Hepatocyte (in vitro differentiated cells): Measurements from ENCODE around the gene SGPL1. TPM values are rescaled to one million over a fixed set of nuclear protein-coding genes. Genes with fewer than 3 reads are reported as not detected.

Experiments
- DNase-seq: peaks from one replicate; pipeline ENCODE4 v3.0.0-alpha.2; 2016; ENCODE audit warnings: low spot score
- H2AFZ ChIP-seq: fragments of 200-600 bp; sonication (generic); 2 replicates; pipeline ENCODE4 v1.6.0; 2016; ENCODE audit warnings: antibody characterized with exemption, mild to moderate bottlenecking
- H3K27ac ChIP-seq: fragments of 200-600 bp; sonication (generic); 2 replicates; pipeline ENCODE4 v1.5.1; 2016; ENCODE audit warnings: mild to moderate bottlenecking
- H3K27me3 ChIP-seq: fragments of 200-600 bp; sonication (generic); 2 replicates; pipeline ENCODE4 v1.6.1; 2016
- H3K36me3 ChIP-seq: fragments of 200-600 bp; sonication (generic); replicated peaks from 2 replicates; pipeline ENCODE4 v1.5.1; 2016; ENCODE audit warnings: low read depth; ENCODE audit not compliant: insufficient read depth
- H3K4me1 ChIP-seq: fragments of 200-600 bp; sonication (generic); 2 replicates; pipeline ENCODE4 v1.5.1; 2016; ENCODE audit warnings: mild to moderate bottlenecking, moderate library complexity; ENCODE audit not compliant: insufficient read depth
- H3K4me2 ChIP-seq: fragments of 200-600 bp; sonication (generic); 2 replicates; pipeline ENCODE4 v1.6.0; 2016
- H3K4me3 ChIP-seq: fragments of 200-600 bp; sonication (generic); 2 replicates; pipeline ENCODE4 v1.5.1; 2016; ENCODE audit warnings: mild to moderate bottlenecking
- H3K79me2 ChIP-seq: fragments of 200-600 bp; sonication (generic); 2 replicates; pipeline ENCODE4 v1.6.0; 2017; ENCODE audit warnings: mild to moderate bottlenecking
- H3K9me2 ChIP-seq: fragments of 200-600 bp; sonication (generic); replicated peaks from 2 replicates; pipeline ENCODE4 v1.6.0; 2017; ENCODE audit warnings: mild to moderate bottlenecking; ENCODE audit not compliant: insufficient read depth
- H3K9me3 ChIP-seq: fragments of 200-600 bp; sonication (generic); 2 replicates; pipeline ENCODE4 v1.5.1; 2016; ENCODE audit warnings: low read depth, mild to moderate bottlenecking
- H4K20me1 ChIP-seq: fragments of 200-600 bp; sonication (generic); 2 replicates; pipeline ENCODE4 v1.6.0; 2016; ENCODE audit warnings: mild to moderate bottlenecking; ENCODE audit not compliant: insufficient read depth, poor library complexity, severe bottlenecking
- EZH2 ChIP-seq: fragments of 200-600 bp; sonication (generic); IDR thresholded peaks from 2 replicates; pipeline ENCODE4 v1.6.1; 2016; ENCODE audit warnings: antibody characterized with exemption, mild to moderate bottlenecking, borderline replicate concordance
- EZH2phosphoT487 ChIP-seq: fragments of 200-600 bp; sonication (generic); IDR thresholded peaks from one replicate; pipeline ENCODE4 v1.6.1; 2018; ENCODE audit warnings: antibody characterized with exemption, mild to moderate bottlenecking, low read depth, moderate library complexity; ENCODE audit not compliant: unreplicated experiment, severe bottlenecking
- WGBS: methylation state at CpG from one replicate; pipeline ENCODE4 v1.1.6; 2016; ENCODE audit warnings: low lambda C conversion rate; ENCODE audit errors: missing lambda C conversion rate; 5-methylcytosine and 5-hydroxymethylcytosine counted together
- polyA plus RNA-seq: library from polyadenylated mRNA; unstranded; fragments of >200 nt; fragmentation: Nextera tagmentation; extraction: Ambion mirVana; gene quantifications from 2 replicates; pipeline ENCODE4 v1.2.1, GENCODE V29; 2016
- small RNA-seq: library from RNA; depleted of rRNA; stranded (forward); fragments of <200 nt; gene quantifications from one replicate; pipeline ENCODE3, GENCODE V24; 2014
- total RNA-seq: library from RNA; depleted of rRNA; stranded (reverse); fragments of >200 nt; gene quantifications from 2 replicates; pipeline ENCODE4 v1.2.3, GENCODE V29; 2014
- TF ChIP-seq, protein P1 (sequence below): fragments of 200-600 bp; sonication (generic); IDR thresholded peaks from 2 replicates; pipeline ENCODE4 v1.5.1; 2016; ENCODE audit warnings: antibody characterized with exemption, mild to moderate bottlenecking; ENCODE audit not compliant: poor library complexity

SGPL1 gene
- total and polyA plus RNA-seq, 2 experiments from 2014 or later = 20.2 to 43.5 TPM

DNA sequence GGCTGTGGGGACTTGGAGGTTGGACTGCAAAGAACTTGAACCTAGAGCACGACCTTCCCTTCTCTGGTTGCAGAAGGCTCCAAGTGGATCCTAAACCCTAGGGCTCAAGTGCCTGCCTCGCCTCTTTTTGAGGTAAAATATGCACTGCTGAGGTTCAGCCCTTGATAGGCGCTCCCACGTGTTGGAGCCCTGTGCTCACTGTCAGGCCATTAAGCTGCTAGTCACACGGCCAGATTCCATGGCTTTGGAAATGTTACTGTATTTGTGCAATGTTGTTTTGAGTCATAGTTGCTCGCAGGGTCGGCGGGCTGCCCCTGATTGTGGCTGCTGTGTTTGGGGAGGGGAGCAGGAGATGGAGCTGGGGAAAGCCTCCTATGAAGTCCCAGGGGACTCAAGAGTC is 112.4 kb downstream of the SGPL1 start:
- H3K4me2 ChIP-seq = no peak overlapping the region
- 76% methylated on average over 8 of the region's 8 CpGs for WGBS
- H2AFZ ChIP-seq = no peak overlapping the region
- DNase-seq = no peak
- no peak overlapping the region for H3K27ac ChIP-seq
- no peaks in the 10 kb centered on the region for H3K4me1 ChIP-seq
- no peak for TF ChIP-seq EZH2
- TF ChIP-seq, protein P1, sequence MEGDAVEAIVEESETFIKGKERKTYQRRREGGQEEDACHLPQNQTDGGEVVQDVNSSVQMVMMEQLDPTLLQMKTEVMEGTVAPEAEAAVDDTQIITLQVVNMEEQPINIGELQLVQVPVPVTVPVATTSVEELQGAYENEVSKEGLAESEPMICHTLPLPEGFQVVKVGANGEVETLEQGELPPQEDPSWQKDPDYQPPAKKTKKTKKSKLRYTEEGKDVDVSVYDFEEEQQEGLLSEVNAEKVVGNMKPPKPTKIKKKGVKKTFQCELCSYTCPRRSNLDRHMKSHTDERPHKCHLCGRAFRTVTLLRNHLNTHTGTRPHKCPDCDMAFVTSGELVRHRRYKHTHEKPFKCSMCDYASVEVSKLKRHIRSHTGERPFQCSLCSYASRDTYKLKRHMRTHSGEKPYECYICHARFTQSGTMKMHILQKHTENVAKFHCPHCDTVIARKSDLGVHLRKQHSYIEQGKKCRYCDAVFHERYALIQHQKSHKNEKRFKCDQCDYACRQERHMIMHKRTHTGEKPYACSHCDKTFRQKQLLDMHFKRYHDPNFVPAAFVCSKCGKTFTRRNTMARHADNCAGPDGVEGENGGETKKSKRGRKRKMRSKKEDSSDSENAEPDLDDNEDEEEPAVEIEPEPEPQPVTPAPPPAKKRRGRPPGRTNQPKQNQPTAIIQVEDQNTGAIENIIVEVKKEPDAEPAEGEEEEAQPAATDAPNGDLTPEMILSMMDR = no peak
- no peak for TF ChIP-seq EZH2phosphoT487
- H3K9me3 ChIP-seq = no peaks in the 10 kb centered on the region
- no peak overlapping the region for H3K4me3 ChIP-seq
- no peaks in the 10 kb centered on the region for H4K20me1 ChIP-seq
- H3K79me2 ChIP-seq = no peaks in the 10 kb centered on the region
- no peaks in the 10 kb centered on the region for H3K9me2 ChIP-seq
- H3K27me3 ChIP-seq = peaks cover 7% of the 10 kb centered on the region
- H3K36me3 ChIP-seq = no peaks in the 10 kb centered on the region

DNA sequence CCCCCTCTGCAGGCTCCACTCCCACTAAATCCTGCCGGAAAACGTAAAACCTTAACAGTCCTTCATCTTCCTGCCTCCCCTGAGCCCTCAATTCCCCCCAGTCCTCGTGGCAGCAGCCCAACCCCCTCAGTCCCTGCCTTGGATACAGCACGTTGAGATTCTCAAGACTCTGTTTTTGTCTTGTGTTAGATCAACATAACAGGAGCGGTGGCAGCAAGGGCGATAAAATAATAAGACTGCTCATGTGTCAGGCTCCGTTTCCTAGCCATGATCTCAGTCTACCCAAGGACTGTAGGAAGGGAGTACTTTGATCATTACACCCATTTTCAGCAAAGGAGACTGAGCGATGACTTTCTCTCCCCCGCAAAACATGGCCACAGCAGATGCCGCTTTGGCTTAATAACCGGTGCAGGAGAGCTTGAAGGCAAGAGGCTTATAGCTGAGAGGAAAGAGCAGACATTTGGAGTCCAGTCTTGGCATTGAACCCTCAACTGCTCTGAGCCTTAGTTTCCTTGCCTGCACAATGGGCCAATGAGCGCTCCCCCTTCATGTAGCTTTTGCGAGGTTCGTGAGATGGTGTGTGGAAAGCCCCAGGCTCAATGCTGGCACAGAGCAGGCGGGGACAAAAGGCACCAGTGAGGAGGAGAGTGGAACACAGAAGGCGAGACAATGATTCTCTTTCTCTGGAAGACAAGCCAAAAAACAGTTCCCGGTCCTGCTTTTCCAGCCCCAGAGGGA is 114.7 kb downstream of the SGPL1 start:
- no peak overlapping the region for H3K4me2 ChIP-seq
- H3K4me1 ChIP-seq = no peaks in the 10 kb centered on the region
- 66% methylated on average over 17 of the region's 17 CpGs for WGBS
- no peaks in the 10 kb centered on the region for H3K9me3 ChIP-seq
- H3K4me3 ChIP-seq = no peak overlapping the region
- no peak overlapping the region for H3K27ac ChIP-seq
- no peaks in the 10 kb centered on the region for H3K79me2 ChIP-seq
- H3K36me3 ChIP-seq = no peaks in the 10 kb centered on the region
- no peaks in the 10 kb centered on the region for H4K20me1 ChIP-seq
- peaks cover 3% of the 10 kb centered on the region for H3K27me3 ChIP-seq
- DNase-seq = no peak
- TF ChIP-seq, protein P1 = no peak
- TF ChIP-seq EZH2phosphoT487 = no peak
- TF ChIP-seq EZH2 = no peak
- H3K9me2 ChIP-seq = no peaks in the 10 kb centered on the region
- H2AFZ ChIP-seq = no peak overlapping the region

Small RNA genes within 50 kb of the gene (small RNA-seq; reads per million reads assigned to genes)
- not detected for gene RPS26P40

Other genes with a start within 250 kb of the SGPL1 start
- gene PRF1, start 213.2 kb upstream of the SGPL1 start, total RNA-seq = not detected in 2 replicates
- 0.39 TPM in 1 of 2 replicates, not detected in the other for gene PRF1, start 213.2 kb upstream of the SGPL1 start, polyA plus RNA-seq
- 0.60 and 0.87 TPM in 2 replicates for gene ADAMTS14, start 143.4 kb upstream of the SGPL1 start, total RNA-seq
- gene ADAMTS14, start 143.4 kb upstream of the SGPL1 start, polyA plus RNA-seq = 0.95 and 2.1 TPM in 2 replicates
- gene TBATA, start 30.6 kb upstream of the SGPL1 start, total RNA-seq = not detected in 2 replicates
- not detected in 2 replicates for gene TBATA, start 30.6 kb upstream of the SGPL1 start, polyA plus RNA-seq
- gene PCBD1, start 72.6 kb downstream of the SGPL1 start, total RNA-seq = 81.5 and 93.5 TPM in 2 replicates
- 107 and 122 TPM in 2 replicates for gene PCBD1, start 72.6 kb downstream of the SGPL1 start, polyA plus RNA-seq